ENCODE measurements around the gene GPBP1.

GPBP1 gene

GRCh38 chr5:57216714-57217113 is 42.9 kb downstream of the GPBP1 start:
- Histone ChIP-seq H3K27me3 (ENCODE audit: control insufficient read depth, insufficient read depth, low read length) (no peaks in the 10 kb centered on the region), H3K27ac (ENCODE audit: low read length) (no peak overlapping the region), H3K9me3 (ENCODE audit: control insufficient read depth, low read depth, low read length) (no peaks in the 10 kb centered on the region), H3K36me3 (ENCODE audit: control insufficient read depth, low read depth, low read length) (peaks cover 16% of the 10 kb centered on the region), H3K4me3 (ENCODE audit: low read length) (no peak overlapping the region), H3K9ac (ENCODE audit: low read length) (no peak overlapping the region), H3K4me1 (ENCODE audit: control insufficient read depth, low read depth, low read length) (no peaks in the 10 kb centered on the region)

- Histone ChIP-seq H3K4me3 (ENCODE audit: low read length) (no peak overlapping the region), H3K36me3 (ENCODE audit: control insufficient read depth, low read depth, low read length) (peaks cover 11% of the 10 kb centered on the region), H3K9ac (ENCODE audit: low read length) (no peak overlapping the region), H3K27ac (ENCODE audit: low read length) (no peak overlapping the region), H3K9me3 (ENCODE audit: control insufficient read depth, low read depth, low read length) (no peaks in the 10 kb centered on the region), H3K27me3 (ENCODE audit: control insufficient read depth, insufficient read depth, low read length) (no peaks in the 10 kb centered on the region), H3K4me1 (ENCODE audit: control insufficient read depth, low read depth, low read length) (no peaks in the 10 kb centered on the region)
Observed at GRCh38 chr5:57219386-57219785, 45.5 kb downstream of the GPBP1 start.

- Histone ChIP-seq H3K9ac (ENCODE audit: low read length) (no peak overlapping the region), H3K4me1 (ENCODE audit: control insufficient read depth, low read depth, low read length) (no peaks in the 10 kb centered on the region), H3K27me3 (ENCODE audit: control insufficient read depth, insufficient read depth, low read length) (no peaks in the 10 kb centered on the region), H3K9me3 (ENCODE audit: control insufficient read depth, low read depth, low read length) (no peaks in the 10 kb centered on the region), H3K4me3 (ENCODE audit: low read length) (no peak overlapping the region), H3K27ac (ENCODE audit: low read length) (no peak overlapping the region), H3K36me3 (ENCODE audit: control insufficient read depth, low read depth, low read length) (no peaks in the 10 kb centered on the region)
Observed at GRCh38 chr5:57221049-57221568, 47.2 kb downstream of the GPBP1 start.

GRCh38 chr5:57225553-57225952 is 51.7 kb downstream of the GPBP1 start:
- H3K27ac ChIP-seq (ENCODE audit: low read length): no peak overlapping the region
- no peaks in the 10 kb centered on the region for H3K9me3 ChIP-seq (ENCODE audit: control insufficient read depth, low read depth, low read length)
- no peak overlapping the region for H3K4me3 ChIP-seq (ENCODE audit: low read length)
- H3K4me1 ChIP-seq (ENCODE audit: control insufficient read depth, low read depth, low read length): no peaks in the 10 kb centered on the region
- no peak overlapping the region for H3K9ac ChIP-seq (ENCODE audit: low read length)
- H3K36me3 ChIP-seq (ENCODE audit: control insufficient read depth, low read depth, low read length): no peaks in the 10 kb centered on the region
- no peaks in the 10 kb centered on the region for H3K27me3 ChIP-seq (ENCODE audit: control insufficient read depth, insufficient read depth, low read length)

GRCh38 chr5:57229313-57229712 is 55.5 kb downstream of the GPBP1 start:
- no peak overlapping the region for H3K4me3 ChIP-seq (ENCODE audit: low read length)
- no peaks in the 10 kb centered on the region for H3K9me3 ChIP-seq (ENCODE audit: control insufficient read depth, low read depth, low read length)
- no peaks in the 10 kb centered on the region for H3K4me1 ChIP-seq (ENCODE audit: control insufficient read depth, low read depth, low read length)
- no peaks in the 10 kb centered on the region for H3K27me3 ChIP-seq (ENCODE audit: control insufficient read depth, insufficient read depth, low read length)
- no peak overlapping the region for H3K27ac ChIP-seq (ENCODE audit: low read length)
- peaks cover 31% of the 10 kb centered on the region for H3K36me3 ChIP-seq (ENCODE audit: control insufficient read depth, low read depth, low read length)
- H3K9ac ChIP-seq (ENCODE audit: low read length): no peak overlapping the region

- Histone ChIP-seq H3K27ac (ENCODE audit: low read length) (no peak overlapping the region), H3K36me3 (ENCODE audit: control insufficient read depth, low read depth, low read length) (peaks cover 35% of the 10 kb centered on the region), H3K4me1 (ENCODE audit: control insufficient read depth, low read depth, low read length) (peaks cover 13% of the 10 kb centered on the region)
Observed at GRCh38 chr5:57231607-57232006, 57.7 kb downstream of the GPBP1 start.

GRCh38 chr5:57232293-57233033 is 58.6 kb downstream of the GPBP1 start:
- H3K36me3 ChIP-seq (ENCODE audit: control insufficient read depth, low read depth, low read length): peaks cover 35% of the 10 kb centered on the region
- H3K27ac ChIP-seq (ENCODE audit: low read length): no peak overlapping the region
- H3K27me3 ChIP-seq (ENCODE audit: control insufficient read depth, insufficient read depth, low read length): no peaks in the 10 kb centered on the region

More at GRCh38 chr5:57231607-57232006, 57.7 kb downstream of the GPBP1 start:
- Histone ChIP-seq H3K9ac (ENCODE audit: low read length) (no peak overlapping the region), H3K27me3 (ENCODE audit: control insufficient read depth, insufficient read depth, low read length) (no peaks in the 10 kb centered on the region), H3K9me3 (ENCODE audit: control insufficient read depth, low read depth, low read length) (no peaks in the 10 kb centered on the region), H3K4me3 (ENCODE audit: low read length) (no peak overlapping the region)

GRCh38 chr5:57243286-57244137 is 69.7 kb downstream of the GPBP1 start:
- Histone ChIP-seq H3K27me3 (ENCODE audit: control insufficient read depth, insufficient read depth, low read length) (no peaks in the 10 kb centered on the region), H3K4me1 (ENCODE audit: control insufficient read depth, low read depth, low read length) (no peaks in the 10 kb centered on the region), H3K27ac (ENCODE audit: low read length) (no peak overlapping the region), H3K36me3 (ENCODE audit: control insufficient read depth, low read depth, low read length) (peaks cover 44% of the 10 kb centered on the region), H3K9me3 (ENCODE audit: control insufficient read depth, low read depth, low read length) (no peaks in the 10 kb centered on the region), H3K4me3 (ENCODE audit: low read length) (no peak overlapping the region), H3K9ac (ENCODE audit: low read length) (no peak overlapping the region)

More at GRCh38 chr5:57232293-57233033, 58.6 kb downstream of the GPBP1 start:
- H3K9ac ChIP-seq (ENCODE audit: low read length): no peak overlapping the region
- no peaks in the 10 kb centered on the region for H3K9me3 ChIP-seq (ENCODE audit: control insufficient read depth, low read depth, low read length)
- H3K4me1 ChIP-seq (ENCODE audit: control insufficient read depth, low read depth, low read length): peaks cover 19% of the 10 kb centered on the region
- no peak overlapping the region for H3K4me3 ChIP-seq (ENCODE audit: low read length)

- no peak overlapping the region for H3K9ac ChIP-seq (ENCODE audit: low read length)
- no peak overlapping the region for H3K4me3 ChIP-seq (ENCODE audit: low read length)
- H3K4me1 ChIP-seq (ENCODE audit: control insufficient read depth, low read depth, low read length): no peaks in the 10 kb centered on the region
- H3K36me3 ChIP-seq (ENCODE audit: control insufficient read depth, low read depth, low read length): peaks cover 46% of the 10 kb centered on the region
- no peaks in the 10 kb centered on the region for H3K9me3 ChIP-seq (ENCODE audit: control insufficient read depth, low read depth, low read length)
- H3K27me3 ChIP-seq (ENCODE audit: control insufficient read depth, insufficient read depth, low read length): no peaks in the 10 kb centered on the region
- H3K27ac ChIP-seq (ENCODE audit: low read length): no peak overlapping the region
Observed at GRCh38 chr5:57244331-57244730, 70.5 kb downstream of the GPBP1 start.

- Histone ChIP-seq H3K27ac (ENCODE audit: low read length) (no peak overlapping the region), H3K36me3 (ENCODE audit: control insufficient read depth, low read depth, low read length) (peaks cover 60% of the 10 kb centered on the region), H3K27me3 (ENCODE audit: control insufficient read depth, insufficient read depth, low read length) (no peaks in the 10 kb centered on the region), H3K9ac (ENCODE audit: low read length) (no peak overlapping the region), H3K9me3 (ENCODE audit: control insufficient read depth, low read depth, low read length) (no peaks in the 10 kb centered on the region), H3K4me1 (ENCODE audit: control insufficient read depth, low read depth, low read length) (no peaks in the 10 kb centered on the region), H3K4me3 (ENCODE audit: low read length) (no peak overlapping the region)
Observed at GRCh38 chr5:57246426-57246825, 72.6 kb downstream of the GPBP1 start.

- no peak overlapping the region for H3K27ac ChIP-seq (ENCODE audit: low read length)
- peaks cover 63% of the 10 kb centered on the region for H3K36me3 ChIP-seq (ENCODE audit: control insufficient read depth, low read depth, low read length)
- H3K27me3 ChIP-seq (ENCODE audit: control insufficient read depth, insufficient read depth, low read length): no peaks in the 10 kb centered on the region
- H3K9ac ChIP-seq (ENCODE audit: low read length): no peak overlapping the region
- no peak overlapping the region for H3K4me3 ChIP-seq (ENCODE audit: low read length)
- no peaks in the 10 kb centered on the region for H3K9me3 ChIP-seq (ENCODE audit: control insufficient read depth, low read depth, low read length)
- H3K4me1 ChIP-seq (ENCODE audit: control insufficient read depth, low read depth, low read length): no peaks in the 10 kb centered on the region
Observed at GRCh38 chr5:57247765-57248164, 73.9 kb downstream of the GPBP1 start.

All from iPS-18a (cell line).